Measurements from ENCODE around the gene COQ10A. TPM values are rescaled to one million over a fixed set of nuclear protein-coding genes. Genes with fewer than 3 reads are reported as not detected.

The COQ10A gene
- total RNA-seq, 1 experiment from 2014 or later: 26.1 TPM

- H3K56ac ChIP-seq (ENCODE audit: insufficient read length, low read depth, low read length): no peak overlapping the region
- no peak for DNase-seq
- H3K9me3 ChIP-seq (ENCODE audit: control insufficient read depth, low read depth, low read length): no peaks in the 10 kb centered on the region
- no peak overlapping the region for H4K8ac ChIP-seq (replicated peaks; ENCODE audit: insufficient read length, low read depth, low read length)
- H3K4me3 Mint-ChIP-seq: peak overlapping the region; percentile 95 to 96
- WGBS (ENCODE audit: extremely low coverage, insufficient read length, low lambda C conversion rate): no CpG with 5 or more reads among the region's 10 CpGs
- peaks cover 6 to 39% (median 18%) of the 10 kb centered on the region in 3 experiments for H3K36me3 Mint-ChIP-seq (ENCODE audit: insufficient read depth in 1 of 3, low read depth in 3 of 3)
- H2BK5ac ChIP-seq (ENCODE audit: insufficient read length, low read length): no peak overlapping the region
- no peak overlapping the region for H3T11ph ChIP-seq (ENCODE audit: low read length)
- no peak overlapping the region for H2AFZ ChIP-seq (ENCODE audit: low read length)
- no peak overlapping the region for H4K5ac ChIP-seq (ENCODE audit: insufficient read length, low read depth, low read length)
- H2BK20ac ChIP-seq (ENCODE audit: low read depth, low read length, poor library complexity, severe bottlenecking): no peak overlapping the region
- peak overlapping the region; percentile 96 for H3K4me2 ChIP-seq (ENCODE audit: insufficient read depth, insufficient read length, low read length)
- H2BK15ac ChIP-seq (ENCODE audit: low read depth, low read length): no peak overlapping the region; the same call in 1 of the 2 replicates
- H2BK120ac ChIP-seq (ENCODE audit: low read depth, low read length, poor library complexity, severe bottlenecking): no peak overlapping the region
- no peaks in the 10 kb centered on the region for H3K27me3 Mint-ChIP-seq (ENCODE audit: low read depth)
- H3K27ac ChIP-seq (ENCODE audit: insufficient read length, low read depth, low read length): no peak overlapping the region
- no peak for TF ChIP-seq CTCF (conservative IDR thresholded peaks at IDR 0.05)
- no peaks in the 10 kb centered on the region for H4K20me1 ChIP-seq (ENCODE audit: control insufficient read depth, insufficient read depth, insufficient read length)
- no peaks in the 10 kb centered on the region for H3K27me3 ChIP-seq (ENCODE audit: insufficient read depth, low read length)
- H4K91ac ChIP-seq (ENCODE audit: insufficient read length, low read depth, low read length): no peak overlapping the region
- no peak overlapping the region for H2BK12ac ChIP-seq (ENCODE audit: insufficient read length, low read depth, low read length)
- peak overlapping the region; percentile 45 for H3K14ac ChIP-seq (ENCODE audit: insufficient read depth, low read length)
- no peak overlapping the region for H2AK5ac ChIP-seq (ENCODE audit: insufficient read length, low read length)
- H3K79me1 ChIP-seq (ENCODE audit: insufficient read depth, low read depth, low read length, poor library complexity, severe bottlenecking): peaks cover 15% of the 10 kb centered on the region
- no peaks in the 10 kb centered on the region for H3K9me3 Mint-ChIP-seq
- peaks cover 11% of the 10 kb centered on the region for H3K23me2 ChIP-seq (ENCODE audit: insufficient read length, low read depth, low read length, poor library complexity, severe bottlenecking)
- H3K79me2 ChIP-seq (ENCODE audit: insufficient read depth, low read length): peaks cover 15% of the 10 kb centered on the region; the same call in 1 of the 2 replicates
- peak overlapping the region in 1 of 3 experiments; percentile 94; a peak in 4 of 7 replicates for H3K27ac Mint-ChIP-seq
- H3K4me1 Mint-ChIP-seq: peaks cover 15 to 19% of the 10 kb centered on the region in 2 experiments
- H3K23ac ChIP-seq (ENCODE audit: insufficient read length, low read depth, low read length): no peak overlapping the region
- H3K4ac ChIP-seq (ENCODE audit: low read depth, low read length): no peak overlapping the region
- peak overlapping the region; percentile 87 for H3K9ac ChIP-seq (ENCODE audit: extremely low read depth, insufficient read length, low read length)
- H3K4me1 ChIP-seq (ENCODE audit: insufficient read depth, low read length): no peaks in the 10 kb centered on the region; the same call in 1 of the 2 replicates
- H3K18ac ChIP-seq (ENCODE audit: insufficient read length, low read depth, low read length): peak overlapping the region; percentile 21
These were observed 32.6 kb downstream of the COQ10A start for GRCh38 chr12:56299308-56299852.
